Lung microvascular endothelial cell (primary cell): Measurements from ENCODE around the gene OR9A4. TPM values are rescaled to one million over a fixed set of nuclear protein-coding genes. Genes with fewer than 3 reads are reported as not detected.

Experiments used
- DNase-seq, 2 donors: peaks; one replicate each; pipeline versions ENCODE4 v3.0.0 to v3.0.0-alpha.2; 2010; ENCODE audit warnings: low read depth in 2 of 2
- total RNA-seq: library from RNA; depleted of rRNA; stranded (reverse); fragments of >200 nt; gene quantifications from 2 replicates; pipeline ENCODE4 v1.2.1, GENCODE V29; 2014

OR9A4 gene
- total RNA-seq, 1 donor from 2014 or later = not detected

DNA sequence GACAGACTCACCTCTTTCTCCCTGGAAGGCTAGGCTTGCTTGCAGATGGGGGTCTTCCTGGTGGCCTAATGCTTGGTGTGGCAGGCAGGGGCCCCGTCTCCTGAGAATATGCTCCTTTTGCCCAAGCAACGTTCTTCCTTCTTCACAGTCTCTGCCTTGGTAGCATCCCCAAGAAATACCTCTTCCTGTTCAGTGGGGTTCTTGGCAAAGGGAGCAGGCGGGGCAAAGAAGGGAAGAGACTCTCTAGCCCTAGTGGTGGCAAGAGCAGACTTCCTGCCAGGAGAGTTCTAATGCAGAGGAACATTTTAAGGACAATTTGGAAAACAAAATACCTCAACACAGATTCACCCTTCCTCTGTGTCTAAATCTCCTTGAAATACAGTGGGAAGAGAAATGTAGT, 30.6 kb downstream of the OR9A4 start, which contains the start of gene CLEC5A:
Gene CLEC5A, minus strand, starts transcription at position 179 of the 400 bp plus-strand sequence. CDS start 682 bp downstream, outside the sequence.
- no peak for DNase-seq

- no peak for DNase-seq
These were observed 32.8 kb downstream of the OR9A4 start for GRCh38 chr7:141949021-141949420.

DNA sequence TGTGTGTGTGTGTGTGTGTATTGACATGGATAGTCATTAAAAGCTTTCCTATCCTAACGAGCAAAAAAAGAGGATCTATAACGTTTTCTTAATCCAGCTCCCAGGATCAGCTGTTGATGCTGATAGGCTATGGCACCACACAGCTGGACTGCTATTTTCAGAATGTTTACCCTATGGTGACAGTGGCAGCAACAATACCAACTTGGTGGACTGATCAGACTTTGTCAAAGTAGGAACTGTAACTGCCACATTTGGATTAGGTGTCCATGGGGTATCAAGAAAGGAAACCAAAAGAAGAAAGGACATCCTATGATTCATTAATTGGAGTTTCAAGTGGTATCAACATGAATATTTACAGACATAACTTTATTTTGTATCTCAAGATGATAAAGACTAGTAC, 33.3 kb downstream of the OR9A4 start:
- no peak for DNase-seq

- no peak for DNase-seq
These were observed 33.7 kb downstream of the OR9A4 start for GRCh38 chr7:141949911-141950310.

DNA sequence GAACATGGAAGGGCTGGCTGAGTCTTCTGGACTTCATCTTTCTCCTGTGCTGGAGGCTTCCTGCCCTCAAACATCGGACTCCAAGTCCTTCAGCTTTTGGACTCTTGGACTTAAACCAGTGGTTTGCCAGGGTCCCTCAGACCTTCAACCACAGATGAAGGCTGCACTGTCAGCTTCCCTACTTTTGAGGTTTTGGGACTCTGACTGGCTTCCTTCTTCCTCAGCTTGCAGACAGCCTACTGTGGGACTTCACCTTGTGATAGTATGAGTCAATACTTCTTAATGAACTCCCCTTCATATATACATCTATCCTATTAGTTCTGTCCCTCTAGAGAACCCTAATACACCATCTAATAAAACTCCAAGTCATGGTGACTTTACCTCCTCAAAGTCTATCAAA, 34.6 kb downstream of the OR9A4 start:
- DNase-seq = no peak

GRCh38 chr7:141952461-141952860, 36.3 kb downstream of the OR9A4 start:
- DNase-seq = no peak

DNA sequence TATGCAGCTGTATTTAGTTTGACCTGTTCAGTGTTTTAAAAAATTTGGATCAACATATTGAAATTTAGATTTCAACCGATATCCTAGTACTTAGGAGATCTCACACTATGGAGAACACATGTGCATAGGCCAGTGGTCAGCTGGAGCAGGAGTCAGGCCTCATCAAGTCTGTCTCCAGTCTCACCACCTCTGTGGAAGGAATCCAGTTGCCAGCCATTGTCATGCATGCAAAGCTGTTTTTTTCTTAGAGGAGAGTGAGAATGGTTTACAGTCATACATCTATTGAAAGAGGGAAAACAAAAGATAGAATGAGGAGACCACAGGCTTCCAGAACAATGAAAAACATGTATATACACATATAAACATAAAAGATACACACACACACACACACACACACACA, 38.1 kb downstream of the OR9A4 start:
- no peak for DNase-seq

GRCh38 chr7:141956084-141956483, 39.9 kb downstream of the OR9A4 start:
- no peak for DNase-seq

GRCh38 chr7:141960687-141961422, 44.7 kb downstream of the OR9A4 start:
- no peak for DNase-seq

Other genes starting within 250 kb of the OR9A4 start
- 59.1 and 69.2 TPM in 2 replicates for gene DENND11, start 214.2 kb upstream of the OR9A4 start, total RNA-seq
- gene WEE2, start 208.0 kb upstream of the OR9A4 start, total RNA-seq = under 0.01 TPM in 2 replicates
- 91.5 and 117 TPM in 2 replicates for gene SSBP1, start 178.0 kb upstream of the OR9A4 start, total RNA-seq
- 0.44 and 0.60 TPM in 2 replicates for gene TAS2R3, start 152.3 kb upstream of the OR9A4 start, total RNA-seq
- gene TAS2R4, start 139.7 kb upstream of the OR9A4 start, total RNA-seq = 0.22 and 0.40 TPM in 2 replicates
- gene TAS2R5, start 126.2 kb upstream of the OR9A4 start, total RNA-seq = 0.22 and 0.40 TPM in 2 replicates
- not detected in 2 replicates for gene PRSS37, start 74.9 kb upstream of the OR9A4 start, total RNA-seq
- not detected in 2 replicates for gene CLEC5A, start 30.6 kb downstream of the OR9A4 start, total RNA-seq
- not detected in 2 replicates for gene TAS2R38, start 57.4 kb downstream of the OR9A4 start, total RNA-seq
- gene MGAM, start 79.5 kb downstream of the OR9A4 start, total RNA-seq = under 0.01 TPM in 1 of 2 replicates, not detected in the other
- gene MGAM2, start 195.3 kb downstream of the OR9A4 start, total RNA-seq = not detected in 2 replicates